Stomach smooth muscle (tissue), 2 donors: ENCODE results near the gene ZNRF1.
A peak's percentile ranks its signal among the peaks of the same experiment; 100 is the strongest.
"Not testable (repeated sequence)": the region's sequence is repeated elsewhere in the genome, so short reads cannot be mapped to it uniquely, and the experiment has no call there.

Experiments
- H3K27ac ChIP-seq: one replicate; pipeline ENCODE4 v1.7.0; 2013; ENCODE audit warnings: mild to moderate bottlenecking, low read length, inconsistent platforms
- H3K27me3 ChIP-seq, 2 donors: one replicate each; pipeline ENCODE4 v1.7.0; 2013; ENCODE audit warnings: low read length in 2 of 2; ENCODE audit not compliant: insufficient read depth in 2 of 2, control insufficient read depth in 1 of 2
- H3K36me3 ChIP-seq, 2 donors: one replicate each; pipeline ENCODE4 v1.7.0; 2013; ENCODE audit warnings: low read length in 2 of 2; ENCODE audit not compliant: control insufficient read depth in 2 of 2, insufficient read depth in 2 of 2
- H3K4me1 ChIP-seq: one replicate; pipeline ENCODE4 v1.7.0; 2013; ENCODE audit warnings: low read length; ENCODE audit not compliant: control insufficient read depth, insufficient read depth
- H3K4me3 ChIP-seq, 2 donors: one replicate each; pipeline ENCODE4 v1.7.0; 2013; ENCODE audit warnings: low read length in 2 of 2
- H3K9ac ChIP-seq, 2 donors: one replicate each; pipeline ENCODE4 v1.7.0; 2013; ENCODE audit warnings: low read length in 2 of 2, mild to moderate bottlenecking in 1 of 2
- H3K9me3 ChIP-seq, 2 donors: one replicate each; pipeline ENCODE4 v1.7.0; 2013; ENCODE audit warnings: low read length in 2 of 2; ENCODE audit not compliant: control insufficient read depth in 2 of 2
- donor health status: healthy.
- donor health status: Pancreatic carcinoma.

Gene ZNRF1

GRCh38 chr16:75017670-75018525, 19.1 kb downstream of the ZNRF1 start:
- Histone ChIP-seq H3K9ac (no peak overlapping the region), H3K27me3 (no peaks in the 10 kb centered on the region), H3K27ac (no peak overlapping the region), H3K4me1 (no peaks in the 10 kb centered on the region), H3K4me3 (no peak overlapping the region), H3K36me3 (no peaks in the 10 kb centered on the region), H3K9me3 (peaks cover 0 to 6% of the 10 kb centered on the region in 2 donors)

GRCh38 chr16:75019007-75019406, 20.2 kb downstream of the ZNRF1 start:
- no peak overlapping the region for H3K27ac ChIP-seq
- no peaks in the 10 kb centered on the region for H3K36me3 ChIP-seq
- H3K27me3 ChIP-seq, result no peaks in the 10 kb centered on the region
- no peaks in the 10 kb centered on the region for H3K4me1 ChIP-seq
- H3K9me3 ChIP-seq, result peaks cover 0 to 6% of the 10 kb centered on the region in 2 donors
- no peak overlapping the region for H3K4me3 ChIP-seq
- no peak overlapping the region for H3K9ac ChIP-seq

GRCh38 chr16:75019586-75019985, 20.8 kb downstream of the ZNRF1 start:
- Histone ChIP-seq H3K9ac (no peak overlapping the region), H3K9me3 (peaks cover 0 to 6% of the 10 kb centered on the region in 2 donors), H3K4me1 (no peaks in the 10 kb centered on the region), H3K4me3 (no peak overlapping the region), H3K36me3 (no peaks in the 10 kb centered on the region), H3K27me3 (no peaks in the 10 kb centered on the region), H3K27ac (no peak overlapping the region)

GRCh38 chr16:75021410-75021809, 22.6 kb downstream of the ZNRF1 start:
- Histone ChIP-seq H3K9ac (no peak overlapping the region), H3K4me3 (no peak overlapping the region), H3K4me1 (no peaks in the 10 kb centered on the region), H3K9me3 (peaks cover 0 to 6% of the 10 kb centered on the region in 2 donors), H3K27me3 (no peaks in the 10 kb centered on the region), H3K36me3 (no peaks in the 10 kb centered on the region), H3K27ac (no peak overlapping the region)

- Histone ChIP-seq H3K36me3 (no peaks in the 10 kb centered on the region), H3K9ac (no peak overlapping the region), H3K27ac (no peak overlapping the region), H3K27me3 (no peaks in the 10 kb centered on the region), H3K9me3 (peaks cover 0 to 6% of the 10 kb centered on the region in 2 donors), H3K4me3 (no peak overlapping the region), H3K4me1 (no peaks in the 10 kb centered on the region)
These were observed 23.7 kb downstream of the ZNRF1 start for GRCh38 chr16:75022567-75022966.

GRCh38 chr16:75023009-75023408, 24.2 kb downstream of the ZNRF1 start:
- Histone ChIP-seq H3K4me1 (no peaks in the 10 kb centered on the region), H3K36me3 (no peaks in the 10 kb centered on the region), H3K9ac (no peak overlapping the region), H3K27ac (no peak overlapping the region), H3K4me3 (no peak overlapping the region), H3K27me3 (no peaks in the 10 kb centered on the region), H3K9me3 (peaks cover 0 to 6% of the 10 kb centered on the region in 2 donors)

- no peak overlapping the region for H3K27ac ChIP-seq
- H3K9me3 ChIP-seq, result peaks cover 0 to 6% of the 10 kb centered on the region in 2 donors
- no peak overlapping the region for H3K4me3 ChIP-seq
- no peaks in the 10 kb centered on the region for H3K27me3 ChIP-seq
- no peaks in the 10 kb centered on the region for H3K36me3 ChIP-seq
- no peak overlapping the region for H3K9ac ChIP-seq
- no peaks in the 10 kb centered on the region for H3K4me1 ChIP-seq
These were observed 25.4 kb downstream of the ZNRF1 start for GRCh38 chr16:75024182-75024581.

GRCh38 chr16:75024594-75024993, 25.8 kb downstream of the ZNRF1 start:
- H3K4me3 ChIP-seq, result no peak overlapping the region
- no peaks in the 10 kb centered on the region for H3K36me3 ChIP-seq
- H3K9ac ChIP-seq, result no peak overlapping the region
- no peaks in the 10 kb centered on the region for H3K27me3 ChIP-seq
- no peaks in the 10 kb centered on the region for H3K4me1 ChIP-seq
- no peak overlapping the region for H3K27ac ChIP-seq
- peaks cover 0 to 6% of the 10 kb centered on the region in 2 donors for H3K9me3 ChIP-seq

GRCh38 chr16:75025761-75026160, 26.9 kb downstream of the ZNRF1 start:
- no peaks in the 10 kb centered on the region for H3K36me3 ChIP-seq
- peak overlapping the region in 1 of 2 donors; percentile 9 for H3K9ac ChIP-seq
- H3K9me3 ChIP-seq, result peaks cover 0 to 5% of the 10 kb centered on the region in 2 donors
- H3K27ac ChIP-seq, result peak overlapping the region; percentile 64
- H3K4me3 ChIP-seq, result peak overlapping the region in 1 of 2 donors; percentile 40
- H3K27me3 ChIP-seq, result no peaks in the 10 kb centered on the region
- H3K4me1 ChIP-seq, result no peaks in the 10 kb centered on the region

- H3K36me3 ChIP-seq, H3K9me3 ChIP-seq, H3K27me3 ChIP-seq, H3K4me1 ChIP-seq: not testable (repeated sequence)
- H3K27ac ChIP-seq, result peak overlapping the region; percentile 64
- peak overlapping the region in 1 of 2 donors; percentile 40 for H3K4me3 ChIP-seq
- H3K9ac ChIP-seq, result peak overlapping the region; percentile 6 to 15
These were observed 27.5 kb downstream of the ZNRF1 start for GRCh38 chr16:75026239-75026891.
